K562 (cell line): ENCODE data around the gene C19orf85. TPM values are rescaled to one million over a fixed set of nuclear protein-coding genes. Genes with fewer than 3 reads are reported as not detected.

Source experiments
- AFF1 ChIP-seq, 2 experiments: fragments of 450-650 bp; IDR thresholded peaks; 2 replicates each; pipeline ENCODE4 v1.6.1; 2018; ENCODE audit warnings: mild to moderate bottlenecking in 2 of 2, low read depth in 1 of 2; ENCODE audit not compliant: partially characterized antibody in 2 of 2
- ATF7 ChIP-seq: fragments of 450-650 bp; IDR thresholded peaks from 2 replicates; pipeline ENCODE4 v1.7.1; 2014; ENCODE audit warnings: mild to moderate bottlenecking, moderate library complexity
- BRF1 ChIP-seq: IDR thresholded peaks from 3 replicates; pipeline ENCODE4 v1.6.1; 2011; ENCODE audit warnings: borderline replicate concordance, mild to moderate bottlenecking; ENCODE audit not compliant: insufficient read length; ENCODE audit errors: extremely low read depth
- GATA2 ChIP-seq: sonication (generic); formaldehyde crosslinking; IDR thresholded peaks from 2 replicates; pipeline ENCODE4 v1.4.0; 2020; ENCODE audit warnings: mild to moderate bottlenecking, missing genetic modification reagents
- NFXL1 ChIP-seq: fragments of 450-650 bp; formaldehyde crosslinking; IDR thresholded peaks from 2 replicates; pipeline ENCODE4 v1.4.0; 2021; ENCODE audit warnings: mild to moderate bottlenecking
- PRMT5 ChIP-seq: sonication (generic); formaldehyde crosslinking; IDR thresholded peaks from 2 replicates; pipeline ENCODE4 v1.5.0; 2020; ENCODE audit warnings: missing genetic modification reagents
- REST ChIP-seq, 2 experiments: fragments of 450-650 bp; formaldehyde crosslinking in 1 of 2; IDR thresholded peaks; 2 replicates each; pipeline versions ENCODE4 v1.4.0 to v1.6.1; 2014 to 2020; ENCODE audit warnings: mild to moderate bottlenecking in 2 of 2, borderline replicate concordance in 1 of 2, low read depth in 1 of 2
- RFX5 ChIP-seq: IDR thresholded peaks from 2 replicates; pipeline ENCODE4 v1.6.1; 2011; ENCODE audit warnings: low read depth, mild to moderate bottlenecking, improper control_type of control experiment, low read length
- SMARCE1 ChIP-seq: fragments of 450-650 bp; IDR thresholded peaks from 2 replicates; pipeline ENCODE4 v1.7.1; 2016; ENCODE audit warnings: mild to moderate bottlenecking
- SUPT5H ChIP-seq: fragments of 450-650 bp; IDR thresholded peaks from 2 replicates; pipeline ENCODE4 v1.6.1; 2016
- TRIM25 ChIP-seq: fragments of 450-650 bp; IDR thresholded peaks from 2 replicates; pipeline ENCODE4 v1.7.0; 2016; ENCODE audit warnings: borderline replicate concordance
- ZNF140 ChIP-seq: fragments of 250-450 bp; sonication (Bioruptor Pico); IDR thresholded peaks from 2 replicates; pipeline ENCODE4 v1.8.0; 2021; ENCODE audit warnings: moderate library complexity, mild to moderate bottlenecking, inconsistent platforms
- ZSCAN32 ChIP-seq: fragments of 450-650 bp; formaldehyde crosslinking; IDR thresholded peaks from 2 replicates; pipeline ENCODE4 v1.4.0; 2020; ENCODE audit warnings: mild to moderate bottlenecking, moderate library complexity
- polyA plus RNA-seq, 8 experiments: library from polyadenylated mRNA; depleted of rRNA in 4 of 8; stranded (reverse) in 5 of 8; unstranded in 3 of 8; fragments of >200 nt; fragmentation: Nextera tagmentation in 2 of 8; fragmentation: Illumina TruSeq in 1 of 8; extraction: Ambion mirVana in 2 of 8; extraction: Trizol in 1 of 8; gene quantifications; 2 replicates each; pipeline versions ENCODE4 v1.2.1 to v1.2.3, GENCODE V29; 2011 to 2014; ENCODE audit warnings: inconsistent platforms in 1 of 8, missing spikeins in 1 of 8
- total RNA-seq, 7 experiments: library from RNA; depleted of rRNA in 6 of 7; stranded (reverse); fragments of >200 nt in 6 of 7; fragmentation: Illumina TruSeq in 2 of 7; extraction: Trizol in 2 of 7; gene quantifications; 2 replicates each; pipeline versions ENCODE4 v1.2.1 to v1.2.3, GENCODE V29; 2011 to 2021; ENCODE audit warnings: low replicate concordance in 1 of 7

The C19orf85 gene
- total and polyA plus RNA-seq, 9 of the 15 experiments (the other 6 are each of a cell fraction or from before 2014, with no cell fraction given) = not detected

- TF ChIP-seq AFF1 (IDR thresholded peaks at IDR 0.05; ENCODE audit: low read depth in 1 of 2, partially characterized antibody in 2 of 2) = no peak
- no peak for TF ChIP-seq PRMT5 (CRISPR knock-in tag)
- peak; percentile 60; the same call in 1 of the 2 replicates for TF ChIP-seq GATA2
- TF ChIP-seq ZSCAN32 (CRISPR knock-in tag) = no peak
- TF ChIP-seq REST (IDR thresholded peaks at IDR 0.05; ENCODE audit: borderline replicate concordance) = no peak
- TF ChIP-seq REST (CRISPR knock-in tag; IDR thresholded peaks at IDR 0.05; ENCODE audit: low read depth) = no peak
- TF ChIP-seq ATF7 = no peak
- TF ChIP-seq TRIM25 = no peak
- TF ChIP-seq NFXL1 = no peak
- no peak for TF ChIP-seq BRF1
- TF ChIP-seq RFX5 = no peak
- no peak for TF ChIP-seq ZNF140 (CRISPR knock-in tag)
- no peak for TF ChIP-seq SUPT5H
- TF ChIP-seq SMARCE1 = peak; percentile 35; the same call in 1 of the 2 replicates
Observed at GRCh38 chr19:55465460-55466240, 1.1 kb upstream of the C19orf85 start (continued).
